Central memory CD8-positive, alpha-beta T cell (primary cell): ENCODE measurements around the gene ECM1.

Experiments used
- ATAC-seq: fragments of 150-1000 bp; cut with Tn5 transposase; replicated peaks from 2 replicates; pipeline ENCODE4 v1.10.0; 2022; ENCODE audit warnings: mild to moderate bottlenecking, moderate FRiP score, moderate number of reproducible peaks; ENCODE audit not compliant: poor library complexity, severe bottlenecking; ENCODE audit errors: extremely low read depth
- DNase-seq, 2 donors: peaks; one replicate each; pipeline ENCODE4 v3.0.0; 2021; ENCODE audit warnings: low spot score in 2 of 2
- H3K27ac Mint-ChIP-seq: one replicate; pipeline ENCODE4 v1.8.0; 2022; ENCODE audit warnings: low read depth, mild to moderate bottlenecking, moderate library complexity, mixed read lengths
- H3K27me3 Mint-ChIP-seq: one replicate; pipeline ENCODE4 v1.8.0; 2022; ENCODE audit warnings: mixed read lengths
- H3K36me3 Mint-ChIP-seq: one replicate; pipeline ENCODE4 v1.8.0; 2022; ENCODE audit warnings: mild to moderate bottlenecking, moderate library complexity, mixed read lengths; ENCODE audit not compliant: insufficient read depth
- H3K4me1 Mint-ChIP-seq: one replicate; pipeline ENCODE4 v1.8.0; 2022; ENCODE audit warnings: mixed read lengths
- H3K4me3 Mint-ChIP-seq: one replicate; pipeline ENCODE4 v1.8.0; 2022; ENCODE audit warnings: mild to moderate bottlenecking, moderate library complexity, mixed read lengths
- H3K9me3 Mint-ChIP-seq: one replicate; pipeline ENCODE4 v1.8.0; 2022; ENCODE audit warnings: mixed read lengths

Gene ECM1

GRCh38 chr1:150551051-150551783, 43.3 kb downstream of the ECM1 start:
- peaks cover 11% of the 10 kb centered on the region for H3K36me3 Mint-ChIP-seq
- H3K9me3 Mint-ChIP-seq, result no peaks in the 10 kb centered on the region
- no peak overlapping the region for H3K27ac Mint-ChIP-seq
- H3K27me3 Mint-ChIP-seq, result peaks cover 8% of the 10 kb centered on the region
- H3K4me3 Mint-ChIP-seq, result no peak overlapping the region
- no peak for DNase-seq
- H3K4me1 Mint-ChIP-seq, result peaks cover 31% of the 10 kb centered on the region
- no peak for ATAC-seq

- ATAC-seq, result no peak
- no peak overlapping the region for H3K27ac Mint-ChIP-seq
- H3K4me1 Mint-ChIP-seq, result peaks cover 31% of the 10 kb centered on the region
- H3K27me3 Mint-ChIP-seq, result peaks cover 3% of the 10 kb centered on the region
- no peak for DNase-seq
- no peak overlapping the region for H3K4me3 Mint-ChIP-seq
- peaks cover 11% of the 10 kb centered on the region for H3K36me3 Mint-ChIP-seq
- no peaks in the 10 kb centered on the region for H3K9me3 Mint-ChIP-seq
Measured at GRCh38 chr1:150551784-150552127, 43.8 kb downstream of the ECM1 start.

GRCh38 chr1:150552128-150552910, 44.4 kb downstream of the ECM1 start:
- ATAC-seq, result no peak
- DNase-seq, result no peak
- Mint-ChIP-seq H3K27ac (no peak overlapping the region), H3K36me3 (peaks cover 11% of the 10 kb centered on the region), H3K4me1 (peaks cover 31% of the 10 kb centered on the region), H3K9me3 (no peaks in the 10 kb centered on the region), H3K4me3 (no peak overlapping the region), H3K27me3 (no peaks in the 10 kb centered on the region)

GRCh38 chr1:150552911-150553289, 45.0 kb downstream of the ECM1 start:
- Mint-ChIP-seq H3K36me3 (peaks cover 16% of the 10 kb centered on the region), H3K27me3 (no peaks in the 10 kb centered on the region), H3K27ac (no peak overlapping the region), H3K4me3 (no peak overlapping the region), H3K9me3 (no peaks in the 10 kb centered on the region), H3K4me1 (peaks cover 31% of the 10 kb centered on the region)
- ATAC-seq (no peak), DNase-seq (no peak)

- ATAC-seq (no peak), DNase-seq (no peak)
- H3K27me3 Mint-ChIP-seq, result no peaks in the 10 kb centered on the region
- peaks cover 31% of the 10 kb centered on the region for H3K4me1 Mint-ChIP-seq
- peaks cover 16% of the 10 kb centered on the region for H3K36me3 Mint-ChIP-seq
- H3K4me3 Mint-ChIP-seq, result no peak overlapping the region
- no peaks in the 10 kb centered on the region for H3K9me3 Mint-ChIP-seq
- no peak overlapping the region for H3K27ac Mint-ChIP-seq
Measured at GRCh38 chr1:150553392-150554085, 45.6 kb downstream of the ECM1 start.

GRCh38 chr1:150554086-150554452, 46.2 kb downstream of the ECM1 start:
- ATAC-seq, result no peak
- Mint-ChIP-seq H3K4me1 (peaks cover 31% of the 10 kb centered on the region), H3K9me3 (no peaks in the 10 kb centered on the region), H3K27me3 (no peaks in the 10 kb centered on the region), H3K4me3 (no peak overlapping the region), H3K36me3 (peaks cover 16% of the 10 kb centered on the region), H3K27ac (no peak overlapping the region)
- DNase-seq, result no peak

GRCh38 chr1:150555198-150555970, 47.5 kb downstream of the ECM1 start:
- Mint-ChIP-seq H3K9me3 (no peaks in the 10 kb centered on the region), H3K36me3 (peaks cover 17% of the 10 kb centered on the region), H3K27ac (no peak overlapping the region), H3K27me3 (no peaks in the 10 kb centered on the region), H3K4me3 (no peak overlapping the region), H3K4me1 (peaks cover 32% of the 10 kb centered on the region)
- DNase-seq, result no peak
- ATAC-seq, result no peak

- H3K4me3 Mint-ChIP-seq, result no peak overlapping the region
Measured at GRCh38 chr1:150555971-150556865, 48.3 kb downstream of the ECM1 start.

GRCh38 chr1:150557065-150557600, 49.2 kb downstream of the ECM1 start:
- no peaks in the 10 kb centered on the region for H3K27me3 Mint-ChIP-seq
- peaks cover 22% of the 10 kb centered on the region for H3K36me3 Mint-ChIP-seq
- no peak overlapping the region for H3K4me3 Mint-ChIP-seq
- H3K9me3 Mint-ChIP-seq, result no peaks in the 10 kb centered on the region
- no peak for ATAC-seq
- H3K27ac Mint-ChIP-seq, result no peak overlapping the region
- H3K4me1 Mint-ChIP-seq, result peaks cover 34% of the 10 kb centered on the region
- no peak for DNase-seq

More at GRCh38 chr1:150555971-150556865, 48.3 kb downstream of the ECM1 start:
- no peak for ATAC-seq
- Mint-ChIP-seq H3K27me3 (no peaks in the 10 kb centered on the region), H3K9me3 (no peaks in the 10 kb centered on the region), H3K4me1 (peaks cover 32% of the 10 kb centered on the region), H3K36me3 (peaks cover 19% of the 10 kb centered on the region), H3K27ac (no peak overlapping the region)
- no peak for DNase-seq

- ATAC-seq (no peak), DNase-seq (no peak)
- Mint-ChIP-seq H3K9me3 (no peaks in the 10 kb centered on the region), H3K27me3 (no peaks in the 10 kb centered on the region), H3K4me1 (peaks cover 34% of the 10 kb centered on the region), H3K4me3 (no peak overlapping the region), H3K27ac (no peak overlapping the region), H3K36me3 (peaks cover 25% of the 10 kb centered on the region)
Measured at GRCh38 chr1:150557813-150558212, 49.9 kb downstream of the ECM1 start.

GRCh38 chr1:150558303-150558704, 50.4 kb downstream of the ECM1 start:
- Mint-ChIP-seq H3K4me1 (peaks cover 38% of the 10 kb centered on the region), H3K27ac (no peak overlapping the region), H3K27me3 (no peaks in the 10 kb centered on the region), H3K36me3 (peaks cover 27% of the 10 kb centered on the region), H3K4me3 (no peak overlapping the region), H3K9me3 (no peaks in the 10 kb centered on the region)
- DNase-seq, result no peak
- ATAC-seq, result no peak
